ENCODE measurements around the gene SLC2A3.
"Not testable (repeated sequence)": the region's sequence is repeated elsewhere in the genome, so short reads cannot be mapped to it uniquely, and the experiment has no call there.

The SLC2A3 gene

GRCh38 chr12:7917392-7918267, 18.4 kb downstream of the SLC2A3 start:
- no peaks in the 10 kb centered on the region for H3K9me3 ChIP-seq (ENCODE audit: control insufficient read depth in 5 of 5, low read length in 5 of 5)
- no peaks in the 10 kb centered on the region for H3K4me1 ChIP-seq (ENCODE audit: control insufficient read depth in 5 of 5, insufficient read depth in 5 of 5, low read length in 5 of 5)
- H3K27me3 ChIP-seq (ENCODE audit: control insufficient read depth in 5 of 5, insufficient read depth in 4 of 5, low read length in 5 of 5) = peaks cover 0 to 4% (median 0%) of the 10 kb centered on the region in 5 donors
- peaks cover 0 to 32% (median 17%) of the 10 kb centered on the region in 5 donors for H3K36me3 ChIP-seq (ENCODE audit: control insufficient read depth in 5 of 5, insufficient read depth in 5 of 5, low read length in 5 of 5)
- no peak overlapping the region for H3K27ac ChIP-seq (ENCODE audit: low read depth, low read length)
- H3K4me3 ChIP-seq (ENCODE audit: low read depth in 1 of 5, low read length in 5 of 5) = no peak overlapping the region
- H3K9ac ChIP-seq (ENCODE audit: low read length in 5 of 5) = no peak overlapping the region

GRCh38 chr12:7916936-7917335, 19.1 kb downstream of the SLC2A3 start:
- H3K27me3 ChIP-seq (ENCODE audit: control insufficient read depth in 5 of 5, insufficient read depth in 4 of 5, low read length in 5 of 5) = peaks cover 0 to 4% (median 0%) of the 10 kb centered on the region in 5 donors
- no peak overlapping the region for H3K9ac ChIP-seq (ENCODE audit: low read length in 5 of 5)
- H3K9me3 ChIP-seq (ENCODE audit: control insufficient read depth in 5 of 5, low read length in 5 of 5) = no peaks in the 10 kb centered on the region
- H3K4me1 ChIP-seq (ENCODE audit: control insufficient read depth in 5 of 5, insufficient read depth in 5 of 5, low read length in 5 of 5) = no peaks in the 10 kb centered on the region
- no peak overlapping the region for H3K4me3 ChIP-seq (ENCODE audit: low read depth in 1 of 5, low read length in 5 of 5)
- no peak overlapping the region for H3K27ac ChIP-seq (ENCODE audit: low read depth, low read length)
- peaks cover 0 to 25% (median 12%) of the 10 kb centered on the region in 5 donors for H3K36me3 ChIP-seq (ENCODE audit: control insufficient read depth in 5 of 5, insufficient read depth in 5 of 5, low read length in 5 of 5)

DNA sequence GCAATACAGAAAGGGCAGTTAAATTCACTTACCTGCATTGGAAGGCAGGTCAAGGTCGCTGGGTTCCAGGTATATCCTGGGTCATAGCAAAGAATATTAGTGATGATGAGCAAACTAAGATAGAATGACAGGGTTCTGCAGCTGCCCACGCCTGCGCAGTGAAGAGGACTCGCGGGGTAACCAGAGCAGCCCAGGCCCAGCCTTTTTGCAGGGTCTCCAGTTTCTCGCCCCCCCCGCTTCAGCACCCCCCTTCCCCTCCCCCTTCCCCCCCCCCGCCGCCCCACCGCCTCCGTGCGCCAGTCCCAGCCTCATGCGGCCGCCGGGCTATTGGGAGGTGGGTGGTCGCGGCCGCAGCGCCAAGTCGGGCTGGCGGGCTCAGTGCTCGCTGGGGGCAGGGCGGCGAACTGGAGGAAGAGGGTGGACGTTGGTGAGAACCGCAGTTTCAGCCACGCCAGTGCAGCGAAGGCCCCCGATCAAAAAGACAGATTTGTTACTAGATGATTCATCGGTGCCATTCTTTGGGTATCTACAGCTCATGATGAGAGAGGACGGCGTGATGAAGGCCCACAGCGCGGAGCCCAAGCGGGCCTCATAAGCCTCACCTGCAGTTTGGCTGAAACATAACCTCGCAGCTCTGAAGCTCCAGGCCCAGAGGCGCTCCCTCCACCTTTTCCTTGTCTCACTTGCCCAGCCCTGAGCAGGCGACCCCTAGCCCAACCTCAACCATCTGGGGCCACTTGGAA, 20.2 kb downstream of the SLC2A3 start:
- no peaks in the 10 kb centered on the region for H3K4me1 ChIP-seq (ENCODE audit: control insufficient read depth in 5 of 5, insufficient read depth in 5 of 5, low read length in 5 of 5)
- H3K9me3 ChIP-seq (ENCODE audit: control insufficient read depth in 5 of 5, low read length in 5 of 5) = no peaks in the 10 kb centered on the region
- H3K36me3 ChIP-seq (ENCODE audit: control insufficient read depth in 5 of 5, insufficient read depth in 5 of 5, low read length in 5 of 5) = peaks cover 0 to 16% (median 5%) of the 10 kb centered on the region in 5 donors
- peaks cover 0 to 4% (median 0%) of the 10 kb centered on the region in 5 donors for H3K27me3 ChIP-seq (ENCODE audit: control insufficient read depth in 5 of 5, insufficient read depth in 4 of 5, low read length in 5 of 5)
- H3K4me3 ChIP-seq (ENCODE audit: low read depth in 1 of 5, low read length in 5 of 5) = no peak overlapping the region
- no peak overlapping the region for H3K27ac ChIP-seq (ENCODE audit: low read depth, low read length)
- H3K9ac ChIP-seq (ENCODE audit: low read length in 5 of 5) = no peak overlapping the region

DNA sequence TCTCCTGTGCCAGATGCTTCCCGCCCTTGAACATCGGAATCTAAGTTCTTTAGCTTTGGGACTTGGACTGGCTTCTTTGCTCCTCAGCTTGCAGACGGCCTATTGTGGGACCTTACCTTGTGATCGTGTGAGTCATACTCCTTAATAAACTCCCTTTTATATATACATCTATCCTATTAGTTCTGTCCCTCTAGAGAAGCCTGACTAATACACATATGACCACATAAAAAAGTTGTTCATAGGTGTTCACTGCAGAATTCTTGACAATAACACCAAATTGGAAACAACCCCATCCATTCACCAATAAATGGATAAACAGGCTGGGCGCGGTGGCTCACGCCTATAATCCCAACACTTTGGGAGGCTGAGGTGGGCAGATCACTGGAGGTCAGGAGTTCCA, 25.9 kb downstream of the SLC2A3 start:
- H3K9ac ChIP-seq (ENCODE audit: low read length in 5 of 5); H3K27ac ChIP-seq (ENCODE audit: low read depth, low read length); H3K9me3 ChIP-seq (ENCODE audit: control insufficient read depth in 5 of 5, low read length in 5 of 5); H3K4me1 ChIP-seq (ENCODE audit: control insufficient read depth in 5 of 5, insufficient read depth in 5 of 5, low read length in 5 of 5); H3K36me3 ChIP-seq (ENCODE audit: control insufficient read depth in 5 of 5, insufficient read depth in 5 of 5, low read length in 5 of 5); H3K27me3 ChIP-seq (ENCODE audit: control insufficient read depth in 5 of 5, insufficient read depth in 4 of 5, low read length in 5 of 5); H3K4me3 ChIP-seq (ENCODE audit: low read depth in 1 of 5, low read length in 5 of 5): not testable (repeated sequence)

DNA sequence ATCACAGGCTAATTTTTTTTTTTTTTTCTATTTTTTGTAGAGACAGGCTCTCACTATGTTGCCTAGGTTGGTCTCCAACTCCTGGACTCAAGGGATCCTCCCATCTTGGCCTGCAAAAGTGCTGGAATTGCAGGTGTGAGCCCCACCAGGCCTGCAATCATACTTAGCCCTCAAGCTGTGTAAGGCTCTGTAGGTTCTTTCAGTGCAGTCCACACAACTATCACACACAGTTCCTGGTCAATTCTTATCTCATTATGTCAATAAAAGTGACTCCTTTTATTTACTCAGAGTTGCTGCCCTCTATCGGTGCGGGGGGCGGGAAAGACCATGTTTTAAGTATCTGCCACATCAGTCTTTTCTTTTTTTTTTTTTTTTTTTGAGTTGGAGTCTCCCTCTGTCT, 29.0 kb downstream of the SLC2A3 start:
- H3K4me1 ChIP-seq (ENCODE audit: control insufficient read depth in 5 of 5, insufficient read depth in 5 of 5, low read length in 5 of 5) = peaks cover 0 to 4% (median 0%) of the 10 kb centered on the region in 5 donors
- no peak overlapping the region for H3K27ac ChIP-seq (ENCODE audit: low read depth, low read length)
- no peak overlapping the region for H3K4me3 ChIP-seq (ENCODE audit: low read depth in 1 of 5, low read length in 5 of 5)

GRCh38 chr12:7906303-7906702, 29.7 kb downstream of the SLC2A3 start:
- not testable (repeated sequence) for H3K36me3 ChIP-seq (ENCODE audit: control insufficient read depth in 5 of 5, insufficient read depth in 5 of 5, low read length in 5 of 5); H3K9ac ChIP-seq (ENCODE audit: low read length in 5 of 5); H3K27me3 ChIP-seq (ENCODE audit: control insufficient read depth in 5 of 5, insufficient read depth in 4 of 5, low read length in 5 of 5); H3K4me1 ChIP-seq (ENCODE audit: control insufficient read depth in 5 of 5, insufficient read depth in 5 of 5, low read length in 5 of 5); H3K4me3 ChIP-seq (ENCODE audit: low read depth in 1 of 5, low read length in 5 of 5); H3K27ac ChIP-seq (ENCODE audit: low read depth, low read length); H3K9me3 ChIP-seq (ENCODE audit: control insufficient read depth in 5 of 5, low read length in 5 of 5)

More for the DNA sequence above, 29.0 kb downstream of the SLC2A3 start:
- Histone ChIP-seq H3K9ac (ENCODE audit: low read length in 5 of 5) (no peak overlapping the region), H3K9me3 (ENCODE audit: control insufficient read depth in 5 of 5, low read length in 5 of 5) (no peaks in the 10 kb centered on the region), H3K27me3 (ENCODE audit: control insufficient read depth in 5 of 5, insufficient read depth in 4 of 5, low read length in 5 of 5) (no peaks in the 10 kb centered on the region), H3K36me3 (ENCODE audit: control insufficient read depth in 5 of 5, insufficient read depth in 5 of 5, low read length in 5 of 5) (no peaks in the 10 kb centered on the region)

DNA sequence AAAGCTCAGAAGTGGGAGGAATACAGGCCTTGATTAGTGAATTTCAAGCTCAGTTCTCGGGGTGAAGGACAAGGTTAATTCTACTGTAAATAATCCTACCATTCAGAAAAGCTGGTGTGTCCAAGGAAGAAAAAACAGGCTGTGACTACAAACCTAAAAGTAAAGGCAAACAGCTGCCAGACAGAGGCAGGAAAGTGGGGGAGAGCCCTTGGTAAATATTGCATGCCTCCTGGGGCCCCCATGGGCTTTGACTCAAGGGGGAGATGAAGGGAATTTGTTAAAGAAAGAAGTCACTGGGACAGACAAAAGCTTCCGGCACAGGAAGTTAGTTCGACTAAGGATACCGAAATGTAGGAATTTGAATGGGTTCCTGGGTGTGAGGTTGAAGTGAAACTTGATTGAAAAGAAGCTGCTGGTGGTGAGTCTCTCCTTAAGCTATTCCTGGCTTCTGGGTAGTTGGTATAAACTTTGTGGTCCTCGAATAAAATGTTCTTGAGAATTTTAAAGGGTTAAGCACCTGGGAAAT, 30.3 kb downstream of the SLC2A3 start:
- not testable (repeated sequence) for H3K27ac ChIP-seq (ENCODE audit: low read depth, low read length)

DNA sequence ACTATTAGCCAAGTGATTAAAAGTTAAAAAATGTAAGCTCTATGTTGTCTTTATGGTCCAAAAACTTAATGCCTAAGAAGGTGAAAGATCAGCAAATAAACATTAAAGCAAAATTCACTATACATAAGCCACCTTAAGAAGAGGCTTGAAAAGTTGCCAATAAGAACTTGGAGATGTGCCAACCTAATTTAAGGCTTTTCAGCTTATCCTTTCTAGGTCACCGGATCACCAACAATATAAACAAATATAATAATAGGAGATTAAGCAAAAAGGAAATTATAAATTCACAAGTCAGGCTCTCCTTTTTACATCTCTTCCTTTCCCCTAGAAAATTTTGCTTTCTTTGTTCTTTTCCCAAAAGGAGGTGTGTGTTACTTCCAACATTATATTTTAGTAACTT, 30.9 kb downstream of the SLC2A3 start:
- Histone ChIP-seq H3K27ac (ENCODE audit: low read depth, low read length) (no peak overlapping the region), H3K36me3 (ENCODE audit: control insufficient read depth in 5 of 5, insufficient read depth in 5 of 5, low read length in 5 of 5) (no peaks in the 10 kb centered on the region), H3K9me3 (ENCODE audit: control insufficient read depth in 5 of 5, low read length in 5 of 5) (no peaks in the 10 kb centered on the region), H3K27me3 (ENCODE audit: control insufficient read depth in 5 of 5, insufficient read depth in 4 of 5, low read length in 5 of 5) (no peaks in the 10 kb centered on the region), H3K4me1 (ENCODE audit: control insufficient read depth in 5 of 5, insufficient read depth in 5 of 5, low read length in 5 of 5) (peaks cover 0 to 4% (median 0%) of the 10 kb centered on the region in 5 donors), H3K9ac (ENCODE audit: low read length in 5 of 5) (no peak overlapping the region), H3K4me3 (ENCODE audit: low read depth in 1 of 5, low read length in 5 of 5) (no peak overlapping the region)

More for the DNA sequence above, 30.3 kb downstream of the SLC2A3 start:
- not testable (repeated sequence) for H3K36me3 ChIP-seq (ENCODE audit: control insufficient read depth in 5 of 5, insufficient read depth in 5 of 5, low read length in 5 of 5); H3K9ac ChIP-seq (ENCODE audit: low read length in 5 of 5); H3K9me3 ChIP-seq (ENCODE audit: control insufficient read depth in 5 of 5, low read length in 5 of 5); H3K27me3 ChIP-seq (ENCODE audit: control insufficient read depth in 5 of 5, insufficient read depth in 4 of 5, low read length in 5 of 5); H3K4me3 ChIP-seq (ENCODE audit: low read depth in 1 of 5, low read length in 5 of 5); H3K4me1 ChIP-seq (ENCODE audit: control insufficient read depth in 5 of 5, insufficient read depth in 5 of 5, low read length in 5 of 5)

- H3K4me1 ChIP-seq (ENCODE audit: control insufficient read depth in 5 of 5, insufficient read depth in 5 of 5, low read length in 5 of 5); H3K27ac ChIP-seq (ENCODE audit: low read depth, low read length); H3K9me3 ChIP-seq (ENCODE audit: control insufficient read depth in 5 of 5, low read length in 5 of 5); H3K4me3 ChIP-seq (ENCODE audit: low read depth in 1 of 5, low read length in 5 of 5); H3K27me3 ChIP-seq (ENCODE audit: control insufficient read depth in 5 of 5, insufficient read depth in 4 of 5, low read length in 5 of 5); H3K36me3 ChIP-seq (ENCODE audit: control insufficient read depth in 5 of 5, insufficient read depth in 5 of 5, low read length in 5 of 5); H3K9ac ChIP-seq (ENCODE audit: low read length in 5 of 5): not testable (repeated sequence)
Measured at GRCh38 chr12:7902416-7902815, 33.6 kb downstream of the SLC2A3 start.

GRCh38 chr12:7899755-7900154, 36.2 kb downstream of the SLC2A3 start:
- H3K9me3 ChIP-seq (ENCODE audit: control insufficient read depth in 5 of 5, low read length in 5 of 5) = no peaks in the 10 kb centered on the region
- H3K27ac ChIP-seq (ENCODE audit: low read depth, low read length) = no peak overlapping the region
- H3K4me1 ChIP-seq (ENCODE audit: control insufficient read depth in 5 of 5, insufficient read depth in 5 of 5, low read length in 5 of 5) = no peaks in the 10 kb centered on the region
- no peaks in the 10 kb centered on the region for H3K27me3 ChIP-seq (ENCODE audit: control insufficient read depth in 5 of 5, insufficient read depth in 4 of 5, low read length in 5 of 5)
- no peaks in the 10 kb centered on the region for H3K36me3 ChIP-seq (ENCODE audit: control insufficient read depth in 5 of 5, insufficient read depth in 5 of 5, low read length in 5 of 5)
- H3K9ac ChIP-seq (ENCODE audit: low read length in 5 of 5) = no peak overlapping the region
- no peak overlapping the region for H3K4me3 ChIP-seq (ENCODE audit: low read depth in 1 of 5, low read length in 5 of 5)
